OCI-LY3 (cell line): ENCODE data around the gene PON3.

Source experiments
- EZH2phosphoT487 ChIP-seq: fragments of 200-600 bp; shearing (Covaris generic); IDR thresholded peaks from 2 replicates; pipeline ENCODE4 v1.6.1; 2018; ENCODE audit warnings: antibody characterized with exemption, mixed run types, low read depth
- TF ChIP-seq, protein P1 (sequence below): fragments of 200-600, 300-600 bp; sonication (generic); IDR thresholded peaks from 2 replicates; pipeline ENCODE4 v1.5.1; 2014; ENCODE audit warnings: antibody characterized with exemption, low read length, low read depth

DNA sequence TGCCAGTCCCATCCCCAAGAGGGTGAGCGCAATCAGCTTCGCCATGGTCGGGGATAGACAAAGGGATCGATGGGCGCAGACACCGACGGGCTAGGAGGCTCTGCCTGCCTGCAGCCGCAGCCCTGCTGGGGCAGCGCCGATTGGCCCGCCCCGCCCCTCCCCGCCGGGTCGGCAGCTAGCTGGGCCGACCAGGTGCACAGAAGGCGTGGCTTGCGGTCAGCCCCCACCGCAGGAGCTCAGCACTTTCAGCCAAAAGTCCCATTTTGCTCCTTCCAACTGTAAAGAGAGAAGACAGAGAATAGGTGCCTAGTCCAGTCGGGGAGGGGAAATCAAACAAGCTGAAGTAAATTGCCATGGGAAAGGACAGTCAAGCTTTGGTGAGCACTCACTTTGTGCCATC, 71.7 kb downstream of the PON3 start, which contains the start of gene PON1:
- TF ChIP-seq, protein P1, sequence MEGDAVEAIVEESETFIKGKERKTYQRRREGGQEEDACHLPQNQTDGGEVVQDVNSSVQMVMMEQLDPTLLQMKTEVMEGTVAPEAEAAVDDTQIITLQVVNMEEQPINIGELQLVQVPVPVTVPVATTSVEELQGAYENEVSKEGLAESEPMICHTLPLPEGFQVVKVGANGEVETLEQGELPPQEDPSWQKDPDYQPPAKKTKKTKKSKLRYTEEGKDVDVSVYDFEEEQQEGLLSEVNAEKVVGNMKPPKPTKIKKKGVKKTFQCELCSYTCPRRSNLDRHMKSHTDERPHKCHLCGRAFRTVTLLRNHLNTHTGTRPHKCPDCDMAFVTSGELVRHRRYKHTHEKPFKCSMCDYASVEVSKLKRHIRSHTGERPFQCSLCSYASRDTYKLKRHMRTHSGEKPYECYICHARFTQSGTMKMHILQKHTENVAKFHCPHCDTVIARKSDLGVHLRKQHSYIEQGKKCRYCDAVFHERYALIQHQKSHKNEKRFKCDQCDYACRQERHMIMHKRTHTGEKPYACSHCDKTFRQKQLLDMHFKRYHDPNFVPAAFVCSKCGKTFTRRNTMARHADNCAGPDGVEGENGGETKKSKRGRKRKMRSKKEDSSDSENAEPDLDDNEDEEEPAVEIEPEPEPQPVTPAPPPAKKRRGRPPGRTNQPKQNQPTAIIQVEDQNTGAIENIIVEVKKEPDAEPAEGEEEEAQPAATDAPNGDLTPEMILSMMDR: no peak
- TF ChIP-seq EZH2phosphoT487: no peak
